ENCODE measurements around the gene VEGFD. TPM values are rescaled to one million over a fixed set of nuclear protein-coding genes. Genes with fewer than 3 reads are reported as not detected.

VEGFD gene, protein sequence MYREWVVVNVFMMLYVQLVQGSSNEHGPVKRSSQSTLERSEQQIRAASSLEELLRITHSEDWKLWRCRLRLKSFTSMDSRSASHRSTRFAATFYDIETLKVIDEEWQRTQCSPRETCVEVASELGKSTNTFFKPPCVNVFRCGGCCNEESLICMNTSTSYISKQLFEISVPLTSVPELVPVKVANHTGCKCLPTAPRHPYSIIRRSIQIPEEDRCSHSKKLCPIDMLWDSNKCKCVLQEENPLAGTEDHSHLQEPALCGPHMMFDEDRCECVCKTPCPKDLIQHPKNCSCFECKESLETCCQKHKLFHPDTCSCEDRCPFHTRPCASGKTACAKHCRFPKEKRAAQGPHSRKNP
- total RNA-seq (1 to 10 TPM in 1 of 5 donors, not detected in 4; 4.2 TPM), polyA plus RNA-seq (1 to 10 TPM in 2 of 3 donors, under 1 TPM in 1; 0.25 to 3.4 (median 1.1) TPM)
- long read RNA-seq, donor 1, result 0 reads
- long read RNA-seq, donor 2, result 0 reads
- long read RNA-seq, donor 3, result 0 reads
- long read RNA-seq, donor 4, result 0 reads
- long read RNA-seq, donor 5, partial matches to known transcripts, result 0 of 2 reads
- long read RNA-seq, donor 5, other reads (novel, unspliced or antisense), result 0 of 2 reads
- long read RNA-seq, donor 6, partial matches to known transcripts, result 0 of 2 reads
- long read RNA-seq, donor 6, other reads (novel, unspliced or antisense), result 0 of 2 reads
- long read RNA-seq, donor 7, result 0 reads
- long read RNA-seq, donor 8, result 0 reads
- long read RNA-seq, donor 9, result 0 reads
- long read RNA-seq, donor 10, partial matches to known transcripts, result 0 of 1 reads
- long read RNA-seq, donor 10, other reads (novel, unspliced or antisense), result 0 of 1 reads

DNA sequence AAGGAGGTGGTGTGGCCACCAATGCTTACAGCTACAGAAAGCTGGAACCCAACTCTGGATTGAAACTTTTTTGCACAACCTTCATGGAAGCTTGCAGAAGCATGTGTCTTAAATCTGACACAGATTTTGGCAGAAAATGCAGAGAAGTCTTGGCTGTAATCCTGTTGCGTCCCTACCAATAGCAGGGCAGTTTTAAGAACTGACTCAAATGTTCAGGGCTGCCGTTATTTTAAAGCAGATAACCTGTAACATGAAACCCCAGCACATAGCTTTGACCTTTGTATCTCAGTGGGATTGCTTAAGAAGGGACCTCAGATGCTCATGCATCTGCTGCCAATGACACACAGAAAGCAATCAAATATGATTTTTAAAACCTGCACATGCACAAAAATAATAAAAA, at the start of gene VEGFD:
VEGFD (minus strand) TSS at position 110 of the 400 bp plus-strand sequence. CDS start 467 bp downstream, outside the sequence.
- Histone ChIP-seq H3K9me3 (no peaks in the 10 kb centered on the region), H3K36me3 (peaks cover 0 to 6% (median 0%) of the 10 kb centered on the region in 4 donors), H3K27me3 (no peaks in the 10 kb centered on the region), H3K4me1 (no peaks in the 10 kb centered on the region), H3K4me3 (no peak within 1 kb of the TSS), H3K27ac (no peak within 1 kb of the TSS)
- WGBS, 5 donors, result 22 to 43% (median 27%) methylated on average over 1 to 2 of the region's 2 CpGs
- TF ChIP-seq EP300 (IDR thresholded peaks at IDR 0.05), result no peak
- TF ChIP-seq POLR2AphosphoS5 (IDR thresholded peaks at IDR 0.05), result no peak
- TF ChIP-seq, protein P1, sequence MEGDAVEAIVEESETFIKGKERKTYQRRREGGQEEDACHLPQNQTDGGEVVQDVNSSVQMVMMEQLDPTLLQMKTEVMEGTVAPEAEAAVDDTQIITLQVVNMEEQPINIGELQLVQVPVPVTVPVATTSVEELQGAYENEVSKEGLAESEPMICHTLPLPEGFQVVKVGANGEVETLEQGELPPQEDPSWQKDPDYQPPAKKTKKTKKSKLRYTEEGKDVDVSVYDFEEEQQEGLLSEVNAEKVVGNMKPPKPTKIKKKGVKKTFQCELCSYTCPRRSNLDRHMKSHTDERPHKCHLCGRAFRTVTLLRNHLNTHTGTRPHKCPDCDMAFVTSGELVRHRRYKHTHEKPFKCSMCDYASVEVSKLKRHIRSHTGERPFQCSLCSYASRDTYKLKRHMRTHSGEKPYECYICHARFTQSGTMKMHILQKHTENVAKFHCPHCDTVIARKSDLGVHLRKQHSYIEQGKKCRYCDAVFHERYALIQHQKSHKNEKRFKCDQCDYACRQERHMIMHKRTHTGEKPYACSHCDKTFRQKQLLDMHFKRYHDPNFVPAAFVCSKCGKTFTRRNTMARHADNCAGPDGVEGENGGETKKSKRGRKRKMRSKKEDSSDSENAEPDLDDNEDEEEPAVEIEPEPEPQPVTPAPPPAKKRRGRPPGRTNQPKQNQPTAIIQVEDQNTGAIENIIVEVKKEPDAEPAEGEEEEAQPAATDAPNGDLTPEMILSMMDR (IDR thresholded peaks at IDR 0.05), result no peak
- TF ChIP-seq POLR2A (IDR thresholded peaks at IDR 0.05), result no peak
- DNase-seq, result peak in 1 of 2 donors; percentile 26
- intact Hi-C loops (cut with DNase I; ENCODE audit: low total_unique reads), result no loop called here

DNA sequence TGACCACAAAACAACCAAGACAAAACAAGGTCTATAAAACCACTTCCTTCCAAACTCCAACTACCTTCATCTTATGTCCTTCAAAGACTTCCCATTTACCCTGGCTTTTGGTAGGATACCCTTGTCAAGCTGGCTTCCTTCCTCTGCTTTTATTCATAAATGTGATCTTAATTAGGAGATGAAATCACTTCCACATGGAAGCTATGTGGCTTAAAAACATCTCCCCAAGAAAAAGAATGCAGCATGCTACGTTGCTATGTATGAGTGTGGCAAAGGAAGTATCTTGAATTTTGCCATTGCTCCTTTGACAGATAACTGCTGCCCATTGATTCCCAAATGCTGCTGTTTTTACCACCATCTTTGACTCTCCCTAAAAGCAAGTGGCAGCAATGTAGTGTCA, 46.4 kb upstream of the VEGFD start:
- no peaks in the 10 kb centered on the region for H3K27me3 ChIP-seq
- H3K4me3 ChIP-seq, result no peak overlapping the region
- H3K36me3 ChIP-seq, result no peaks in the 10 kb centered on the region
- TF ChIP-seq POLR2A (IDR thresholded peaks at IDR 0.05), result no peak
- no peak for TF ChIP-seq POLR2AphosphoS5 (IDR thresholded peaks at IDR 0.05)
- no peak for TF ChIP-seq EP300 (IDR thresholded peaks at IDR 0.05)
- TF ChIP-seq, protein P1 (IDR thresholded peaks at IDR 0.05), result no peak
- H3K9me3 ChIP-seq, result no peaks in the 10 kb centered on the region
- intact Hi-C loops (cut with DNase I; ENCODE audit: low total_unique reads), result no loop called here
- no peaks in the 10 kb centered on the region for H3K4me1 ChIP-seq
- H3K27ac ChIP-seq, result no peak overlapping the region
- WGBS, 5 donors, result 35 to 86% (median 55%) methylated on average over 1 of the region's 1 CpG
- DNase-seq, result no peak

DNA sequence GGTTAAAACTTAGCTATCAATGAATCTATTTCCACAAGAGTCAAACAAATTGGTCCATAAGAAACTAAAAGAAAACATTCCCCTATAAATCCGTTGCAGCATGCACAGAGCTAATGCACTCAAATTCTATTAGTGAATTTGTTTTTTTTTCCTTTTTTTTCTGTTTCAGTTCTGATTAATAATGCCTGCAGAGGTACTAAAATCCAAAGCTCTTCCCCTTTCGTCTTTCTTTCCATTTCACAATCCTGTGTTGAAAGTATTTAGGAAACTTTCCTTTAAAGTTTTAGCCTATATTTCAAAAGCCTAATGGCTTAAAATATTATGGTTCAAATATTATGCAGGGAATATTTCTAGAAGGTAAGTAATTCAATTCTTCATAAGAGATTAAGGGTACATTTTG, 45.9 kb upstream of the VEGFD start:
- Histone ChIP-seq H3K27me3 (no peaks in the 10 kb centered on the region), H3K4me1 (no peaks in the 10 kb centered on the region), H3K27ac (no peak overlapping the region), H3K36me3 (no peaks in the 10 kb centered on the region), H3K4me3 (no peak overlapping the region), H3K9me3 (no peaks in the 10 kb centered on the region)
- no peak for DNase-seq
- intact Hi-C loops (cut with DNase I; ENCODE audit: low total_unique reads), result no loop called here
- TF ChIP-seq POLR2AphosphoS5 (IDR thresholded peaks at IDR 0.05) (no peak), EP300 (IDR thresholded peaks at IDR 0.05) (no peak), POLR2A (IDR thresholded peaks at IDR 0.05) (no peak)
- TF ChIP-seq, protein P1 (IDR thresholded peaks at IDR 0.05), result no peak
- 66 to 89% (median 75%) methylated on average over 2 of the region's 2 CpGs for WGBS, 5 donors

DNA sequence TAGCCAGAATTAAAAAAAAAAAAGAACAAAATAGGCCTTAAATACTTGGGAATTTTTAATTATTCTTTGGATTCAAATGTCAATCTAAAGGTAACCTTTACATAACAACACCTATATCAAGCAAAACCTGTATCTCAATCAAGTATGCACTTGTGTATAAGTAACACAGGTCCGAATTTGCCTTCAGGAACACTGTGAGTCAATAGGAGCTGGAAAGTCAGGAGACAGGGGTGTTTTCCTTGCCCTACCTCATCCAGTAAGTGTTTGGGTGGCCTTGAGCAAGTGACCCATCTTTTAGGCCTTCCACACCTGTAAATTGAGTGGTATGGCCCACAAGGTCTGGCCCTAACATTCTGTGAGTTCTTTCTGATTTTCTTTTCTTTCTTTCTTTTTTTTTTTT, 40.8 kb upstream of the VEGFD start:
- no peaks in the 10 kb centered on the region for H3K36me3 ChIP-seq
- no peak overlapping the region for H3K4me3 ChIP-seq
- 58 to 92% (median 86%) methylated on average over 1 of the region's 1 CpG for WGBS, 5 donors
- TF ChIP-seq POLR2AphosphoS5 (IDR thresholded peaks at IDR 0.05) (no peak), EP300 (IDR thresholded peaks at IDR 0.05) (no peak), POLR2A (IDR thresholded peaks at IDR 0.05) (no peak)
- TF ChIP-seq, protein P1 (IDR thresholded peaks at IDR 0.05), result no peak
- peaks cover 0 to 7% (median 0%) of the 10 kb centered on the region in 4 donors for H3K9me3 ChIP-seq
- H3K27ac ChIP-seq, result no peak overlapping the region
- H3K27me3 ChIP-seq, result no peaks in the 10 kb centered on the region
- no peaks in the 10 kb centered on the region for H3K4me1 ChIP-seq
- intact Hi-C loops (cut with DNase I; ENCODE audit: low total_unique reads), result no loop called here
- DNase-seq, result no peak

Data from stomach (tissue), 19 donors.